Stomach (tissue), 9 donors: ENCODE measurements around the gene MRPS24. TPM values are rescaled to one million over a fixed set of nuclear protein-coding genes. Genes with fewer than 3 reads are reported as not detected.

ENCODE experiments used
- DNase-seq, 2 donors: peaks; one replicate each; pipeline versions ENCODE4 v3.0.0 to v3.0.0-alpha.2; 2013 to 2019
- H3K27ac ChIP-seq, 5 donors: fragments of 200-600 bp in 4 of 5; sonication (generic) in 4 of 5; one replicate each; pipeline ENCODE4 v1.5.1; 2013 to 2019; ENCODE audit warnings: mild to moderate bottlenecking in 1 of 5, moderate library complexity in 1 of 5
- H3K27me3 ChIP-seq, 3 donors: fragments of 200-600 bp; sonication (generic); one replicate each; pipeline ENCODE4 v1.5.1; 2017 to 2019; ENCODE audit warnings: mixed run types in 1 of 3
- H3K36me3 ChIP-seq, 4 donors: fragments of 200-600 bp; sonication (generic); 1 replicate in 3 of 4; 2 replicates in 1 of 4; pipeline ENCODE4 v1.5.1; 2016 to 2019
- H3K4me1 ChIP-seq, 4 donors: fragments of 200-600 bp; sonication (generic); one replicate each; pipeline ENCODE4 v1.5.1; 2016 to 2019
- H3K4me3 ChIP-seq, 4 donors: fragments of 200-600 bp; sonication (generic) in 3 of 4; one replicate each; pipeline ENCODE4 v1.5.1; 2016 to 2019; ENCODE audit warnings: mild to moderate bottlenecking in 1 of 4
- H3K9me3 ChIP-seq, 4 donors: fragments of 200-600 bp; sonication (generic); one replicate each; pipeline ENCODE4 v1.5.1; 2016 to 2019
- CTCF ChIP-seq, 7 experiments: fragments of 450-650 bp in 4 of 7; fragments of 200-600 bp in 3 of 7; sonication (generic) in 3 of 7; IDR thresholded peaks; one replicate each; pipeline ENCODE4 v1.5.1; 2016 to 2019; ENCODE audit warnings: antibody characterized with exemption in 7 of 7, control low read depth in 2 of 7, mild to moderate bottlenecking in 1 of 7
- EP300 ChIP-seq: sonication (generic); formaldehyde crosslinking; IDR thresholded peaks from one replicate; pipeline ENCODE4 v1.6.1; 2017; ENCODE audit warnings: antibody characterized with exemption
- POLR2A ChIP-seq, 4 donors: fragments of 450-650 bp; IDR thresholded peaks; one replicate each; pipeline ENCODE4 v1.6.1; 2016; ENCODE audit warnings: antibody characterized with exemption in 4 of 4, control low read depth in 2 of 4, mild to moderate bottlenecking in 1 of 4, moderate library complexity in 1 of 4
- POLR2AphosphoS5 ChIP-seq, 3 donors: sonication (generic); formaldehyde crosslinking; IDR thresholded peaks; one replicate each; pipeline ENCODE4 v1.6.1; 2016; ENCODE audit warnings: antibody characterized with exemption in 3 of 3
- WGBS, 5 donors: extraction: QIAGEN DNeasy Blood & Tissue Kit in 3 of 5; methylation state at CpG; one replicate each; pipeline versions ENCODE4 v1.1.5 to v1.1.7; 2013 to 2018; 5-methylcytosine and 5-hydroxymethylcytosine counted together
- intact Hi-C: fragments of 100-400 bp; cut with DNase I; formaldehyde crosslinking; loops from one replicate; pipeline ENCODE4 v1.15.1; 2023; ENCODE audit warnings: low total_unique reads
- polyA plus RNA-seq, 3 donors: library from polyadenylated mRNA; stranded (reverse); fragments of 200-250 nt; gene quantifications; one replicate each; pipeline ENCODE4 v1.2.3, GENCODE V29; 2013
- total RNA-seq, 5 donors: library from RNA; depleted of rRNA; stranded (reverse); fragments of >200 nt; gene quantifications; one replicate each; pipeline versions ENCODE4 v1.1.0 to v1.2.3, GENCODE V29; 2014 to 2016
- donor health status: healthy with polysubstance abuse.
- donor health status: Bipolar disorder and iron deficiency.
- donor health status: healthy.

Gene MRPS24
- total and polyA plus RNA-seq, 8 donors, result 17.1 to 200 (median 167) TPM; not detected in 1

GRCh38 chr7:43871064-43871463 is 1.7 kb upstream of the MRPS24 start:
- Histone ChIP-seq H3K27me3 (no peaks in the 10 kb centered on the region), H3K9me3 (no peaks in the 10 kb centered on the region), H3K4me3 (no peak overlapping the region), H3K36me3 (peaks cover 16 to 33% (median 30%) of the 10 kb centered on the region in 4 donors), H3K27ac (no peak overlapping the region), H3K4me1 (peaks cover 8 to 44% (median 27%) of the 10 kb centered on the region in 4 donors)
- intact Hi-C loops, result no loop called here
- DNase-seq, result no peak
- WGBS, 5 donors, result 80 to 93% (median 85%) methylated on average over 3 of the region's 3 CpGs
- TF ChIP-seq EP300, result no peak
- TF ChIP-seq POLR2AphosphoS5 (IDR thresholded peaks at IDR 0.05), result no peak
- no peak for TF ChIP-seq POLR2A (IDR thresholded peaks at IDR 0.05)
- no peak for TF ChIP-seq CTCF (IDR thresholded peaks at IDR 0.05)

GRCh38 chr7:43870316-43870715 is 999 bp upstream of the MRPS24 start:
- peaks cover 11 to 33% (median 30%) of the 10 kb centered on the region in 4 donors for H3K36me3 ChIP-seq
- no peaks in the 10 kb centered on the region for H3K9me3 ChIP-seq
- WGBS, 5 donors, result 83 to 92% (median 87%) methylated on average over 4 of the region's 4 CpGs
- DNase-seq, result no peak
- peak overlapping the region in 4 of 5 donors; percentile 87 to 90 (median 90) for H3K27ac ChIP-seq
- no peak for TF ChIP-seq CTCF (IDR thresholded peaks at IDR 0.05)
- TF ChIP-seq EP300, result no peak
- TF ChIP-seq POLR2A (IDR thresholded peaks at IDR 0.05), result no peak
- TF ChIP-seq POLR2AphosphoS5 (IDR thresholded peaks at IDR 0.05), result no peak
- H3K4me1 ChIP-seq, result peaks cover 8 to 44% (median 27%) of the 10 kb centered on the region in 4 donors
- intact Hi-C loops, result no loop called here
- no peaks in the 10 kb centered on the region for H3K27me3 ChIP-seq
- no peak overlapping the region for H3K4me3 ChIP-seq

- peaks cover 8 to 32% (median 28%) of the 10 kb centered on the region in 4 donors for H3K36me3 ChIP-seq
- intact Hi-C loops, result no loop called here
- peaks cover 8 to 44% (median 27%) of the 10 kb centered on the region in 4 donors for H3K4me1 ChIP-seq
- 34 to 46% (median 41%) methylated on average over 13 of the region's 13 CpGs for WGBS, 5 donors
- DNase-seq, result peak in 1 of 2 donors; percentile 61
- no peaks in the 10 kb centered on the region for H3K27me3 ChIP-seq
- TF ChIP-seq POLR2AphosphoS5 (IDR thresholded peaks at IDR 0.05), result peak in 2 of 3 donors; percentile 41 to 42
- TF ChIP-seq POLR2A (IDR thresholded peaks at IDR 0.05), result no peak
- peak overlapping the region; percentile 88 to 99 (median 96) for H3K4me3 ChIP-seq
- peak overlapping the region; percentile 48 to 90 (median 90) for H3K27ac ChIP-seq
- no peaks in the 10 kb centered on the region for H3K9me3 ChIP-seq
These were observed 537 bp upstream of the MRPS24 start for GRCh38 chr7:43869867-43870240.

- Histone ChIP-seq H3K27ac (peak overlapping the region in 4 of 5 donors; percentile 87 to 90 (median 90)), H3K9me3 (no peaks in the 10 kb centered on the region), H3K4me3 (peak overlapping the region; percentile 88 to 99 (median 96)), H3K27me3 (no peaks in the 10 kb centered on the region), H3K36me3 (peaks cover 8 to 28% (median 25%) of the 10 kb centered on the region in 4 donors), H3K4me1 (peaks cover 8 to 42% (median 27%) of the 10 kb centered on the region in 4 donors)
- TF ChIP-seq POLR2AphosphoS5 (IDR thresholded peaks at IDR 0.05) (no peak), EP300 (no peak), CTCF (IDR thresholded peaks at IDR 0.05) (no peak), POLR2A (IDR thresholded peaks at IDR 0.05) (no peak)
- WGBS, 5 donors, result 0 to 2% (median 1%) methylated on average over 6 of the region's 6 CpGs
- intact Hi-C loops, result no loop called here
- DNase-seq, result no peak
These were observed 674 bp downstream of the MRPS24 start for GRCh38 chr7:43868681-43869005.

GRCh38 chr7:43868181-43868580 is 1.1 kb downstream of the MRPS24 start:
- intact Hi-C loops, result no loop called here
- WGBS, 5 donors, result 48 to 58% (median 50%) methylated on average over 7 of the region's 7 CpGs
- TF ChIP-seq POLR2A (IDR thresholded peaks at IDR 0.05), result no peak
- TF ChIP-seq CTCF (IDR thresholded peaks at IDR 0.05), result no peak
- TF ChIP-seq EP300, result no peak
- no peak for TF ChIP-seq POLR2AphosphoS5 (IDR thresholded peaks at IDR 0.05)

More at GRCh38 chr7:43868181-43868580, 1.1 kb downstream of the MRPS24 start:
- DNase-seq, result no peak
- Histone ChIP-seq H3K4me1 (peaks cover 8 to 38% (median 26%) of the 10 kb centered on the region in 4 donors), H3K27ac (peak overlapping the region in 3 of 5 donors; percentile 87 to 90 (median 90)), H3K27me3 (no peaks in the 10 kb centered on the region), H3K9me3 (no peaks in the 10 kb centered on the region), H3K4me3 (peak overlapping the region; percentile 88 to 99 (median 96)), H3K36me3 (peaks cover 8 to 28% (median 25%) of the 10 kb centered on the region in 4 donors)
